CD4-positive, CD25-positive, alpha-beta regulatory T cell (primary cell): ENCODE results near the gene CCSAP. TPM values are rescaled to one million over a fixed set of nuclear protein-coding genes. Genes with fewer than 3 reads are reported as not detected.

Experiments used
- ATAC-seq, 2 donors: fragments of 150-1000 bp; cut with Tn5 transposase; one replicate each; pipeline ENCODE4 v1.10.0; 2021; ENCODE audit warnings: low read depth in 2 of 2, moderate number of reproducible peaks in 2 of 2, moderate library complexity in 1 of 2
- DNase-seq, 3 donors: peaks; one replicate each; pipeline versions ENCODE4 v3.0.0 to v3.0.0-alpha.2; 2012 to 2022; ENCODE audit warnings: mixed read lengths in 1 of 3
- H3K27ac ChIP-seq: one replicate; pipeline ENCODE4 v1.7.0; 2013; ENCODE audit warnings: mild to moderate bottlenecking, low read length; ENCODE audit not compliant: insufficient read depth, poor library complexity, severe bottlenecking
- H3K27me3 ChIP-seq: one replicate; pipeline ENCODE4 v1.7.0; 2013; ENCODE audit warnings: low read length; ENCODE audit not compliant: control insufficient read depth, insufficient read depth
- H3K36me3 ChIP-seq: one replicate; pipeline ENCODE4 v1.7.0; 2013; ENCODE audit warnings: mild to moderate bottlenecking, low read length, moderate library complexity; ENCODE audit not compliant: control insufficient read depth, insufficient read depth
- H3K4me1 ChIP-seq: 2 replicates; pipeline ENCODE4 v1.7.0; 2013; ENCODE audit warnings: mild to moderate bottlenecking, low read length; ENCODE audit not compliant: insufficient read depth, control insufficient read depth, poor library complexity, severe bottlenecking
- H3K4me3 ChIP-seq: one replicate; pipeline ENCODE4 v1.7.0; 2013; ENCODE audit warnings: low read depth, mild to moderate bottlenecking, low read length, moderate library complexity
- H3K9me3 ChIP-seq, 2 experiments: 1 replicate in 1 of 2; 2 replicates in 1 of 2; pipeline ENCODE4 v1.7.0; 2013; ENCODE audit warnings: low read length in 2 of 2, mild to moderate bottlenecking in 1 of 2, moderate library complexity in 1 of 2; ENCODE audit not compliant: control insufficient read depth in 2 of 2
- H3K27ac Mint-ChIP-seq, 3 donors: one replicate each; pipeline ENCODE4 v1.8.0; 2020 to 2022; ENCODE audit warnings: mild to moderate bottlenecking in 3 of 3, mixed read lengths in 3 of 3, moderate library complexity in 2 of 3
- H3K27me3 Mint-ChIP-seq: one replicate; pipeline ENCODE4 v1.8.0; 2022; ENCODE audit warnings: mild to moderate bottlenecking, mixed read lengths
- H3K36me3 Mint-ChIP-seq: one replicate; pipeline ENCODE4 v1.8.0; 2020; ENCODE audit warnings: mixed read lengths
- H3K4me1 Mint-ChIP-seq, 4 donors: one replicate each; pipeline ENCODE4 v1.8.0; 2020 to 2022; ENCODE audit warnings: mixed read lengths in 4 of 4, mild to moderate bottlenecking in 1 of 4
- H3K4me3 Mint-ChIP-seq, 4 donors: one replicate each; pipeline ENCODE4 v1.8.0; 2020 to 2022; ENCODE audit warnings: mild to moderate bottlenecking in 4 of 4, mixed read lengths in 4 of 4, moderate library complexity in 3 of 4
- H3K9me3 Mint-ChIP-seq, 7 donors: one replicate each; pipeline ENCODE4 v1.8.0; 2020 to 2022; ENCODE audit warnings: mixed read lengths in 7 of 7, mild to moderate bottlenecking in 3 of 7, moderate library complexity in 2 of 7
- polyA plus RNA-seq, 4 donors: library from polyadenylated mRNA; unstranded; fragments of 300-500 nt; fragmentation: Illumina TruSeq; gene quantifications; one replicate each; pipeline ENCODE4 v1.2.3, GENCODE V29; 2021
- total RNA-seq: library from RNA; stranded (reverse); gene quantifications from one replicate; pipeline ENCODE4 v1.2.3, GENCODE V29; 2022

Gene CCSAP
- total and polyA plus RNA-seq, 5 donors from 2014 or later: 1.5 to 8.9 (median 2.8) TPM

GRCh38 chr1:229283183-229283611 is 59.6 kb downstream of the CCSAP start:
- H3K9me3 Mint-ChIP-seq: peaks cover 0 to 3% (median 0%) of the 10 kb centered on the region in 7 donors
- Histone ChIP-seq H3K9me3 (no peaks in the 10 kb centered on the region), H3K4me1 (peaks cover 29% of the 10 kb centered on the region), H3K4me3 (no peak overlapping the region), H3K27ac (no peak overlapping the region), H3K27me3 (no peaks in the 10 kb centered on the region), H3K36me3 (peaks cover under 1% of the 10 kb centered on the region)
- H3K36me3 Mint-ChIP-seq: peaks cover 37% of the 10 kb centered on the region
- H3K4me1 Mint-ChIP-seq: peaks cover 41 to 77% (median 61%) of the 10 kb centered on the region in 4 donors
- no peak overlapping the region for H3K27ac Mint-ChIP-seq
- H3K27me3 Mint-ChIP-seq: no peaks in the 10 kb centered on the region
- no peak for DNase-seq
- peak overlapping the region in 1 of 4 donors; percentile 15 for H3K4me3 Mint-ChIP-seq
- no peak for ATAC-seq

- H3K4me3 ChIP-seq: no peak overlapping the region
- H3K27ac Mint-ChIP-seq: no peak overlapping the region
- DNase-seq (no peak), ATAC-seq (no peak)
- H3K9me3 ChIP-seq: no peaks in the 10 kb centered on the region
- H3K4me1 ChIP-seq: peaks cover 29% of the 10 kb centered on the region
- peaks cover 2% of the 10 kb centered on the region for H3K36me3 ChIP-seq
- H3K36me3 Mint-ChIP-seq: peaks cover 33% of the 10 kb centered on the region
- H3K27me3 ChIP-seq: no peaks in the 10 kb centered on the region
- peak overlapping the region in 1 of 4 donors; percentile 15 for H3K4me3 Mint-ChIP-seq
- H3K27ac ChIP-seq: no peak overlapping the region
- H3K27me3 Mint-ChIP-seq: no peaks in the 10 kb centered on the region
- H3K4me1 Mint-ChIP-seq: peaks cover 37 to 73% (median 59%) of the 10 kb centered on the region in 4 donors
- peaks cover 0 to 3% (median 0%) of the 10 kb centered on the region in 7 donors for H3K9me3 Mint-ChIP-seq
Measured at GRCh38 chr1:229282295-229282823, 60.5 kb downstream of the CCSAP start.

DNA sequence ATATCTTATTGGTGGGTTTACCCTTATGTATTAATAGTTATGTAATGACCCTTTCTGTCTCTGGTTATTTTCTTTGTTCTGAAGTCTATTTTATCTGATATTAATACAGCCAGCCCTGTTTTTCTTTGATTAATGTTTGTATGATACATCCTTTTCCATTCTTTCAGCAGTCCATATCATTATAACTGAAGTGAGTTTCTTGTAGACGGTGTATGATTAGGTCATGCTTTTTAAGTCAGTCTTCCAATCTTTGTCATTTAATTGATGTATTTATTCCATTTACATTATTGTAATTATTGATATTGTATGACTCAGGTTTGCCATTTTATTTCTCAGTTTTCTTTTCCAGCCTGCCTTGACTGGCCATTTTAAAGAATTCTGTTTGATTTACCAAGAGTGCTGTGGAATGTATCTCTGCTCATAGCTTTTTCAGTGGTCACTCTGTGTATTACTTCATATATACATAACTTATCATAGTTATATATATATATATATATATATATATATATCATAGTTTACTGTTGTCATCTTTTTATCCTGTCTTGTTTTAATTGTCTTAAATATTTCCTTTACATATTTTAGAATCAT is 61.4 kb downstream of the CCSAP start:
- Mint-ChIP-seq H3K27ac (no peak overlapping the region), H3K4me1 (peaks cover 31 to 65% (median 52%) of the 10 kb centered on the region in 4 donors), H3K9me3 (peaks cover 0 to 3% (median 0%) of the 10 kb centered on the region in 7 donors), H3K4me3 (peak overlapping the region in 2 of 4 donors; percentile 4 to 12), H3K36me3 (peaks cover 25% of the 10 kb centered on the region), H3K27me3 (no peaks in the 10 kb centered on the region)
- H3K27ac ChIP-seq: no peak overlapping the region
- DNase-seq (no peak), ATAC-seq (no peak)
- H3K27me3 ChIP-seq: no peaks in the 10 kb centered on the region
- no peaks in the 10 kb centered on the region for H3K9me3 ChIP-seq
- H3K4me1 ChIP-seq: peaks cover 22% of the 10 kb centered on the region
- H3K4me3 ChIP-seq: no peak overlapping the region
- peaks cover 2% of the 10 kb centered on the region for H3K36me3 ChIP-seq

- H3K27me3 ChIP-seq: no peaks in the 10 kb centered on the region
- H3K9me3 ChIP-seq: no peaks in the 10 kb centered on the region
- DNase-seq: peak in 1 of 3 donors; percentile 19
- Mint-ChIP-seq H3K9me3 (peaks cover 0 to 3% (median 0%) of the 10 kb centered on the region in 7 donors), H3K27ac (no peak overlapping the region), H3K4me1 (peaks cover 31 to 65% (median 50%) of the 10 kb centered on the region in 4 donors), H3K4me3 (no peak overlapping the region), H3K27me3 (no peaks in the 10 kb centered on the region), H3K36me3 (peaks cover 24% of the 10 kb centered on the region)
- H3K4me3 ChIP-seq: peak overlapping the region; percentile 29
- H3K36me3 ChIP-seq: peaks cover 2% of the 10 kb centered on the region
- no peak for ATAC-seq
- no peak overlapping the region for H3K27ac ChIP-seq
- H3K4me1 ChIP-seq: peaks cover 17% of the 10 kb centered on the region
Measured at GRCh38 chr1:229280921-229281320, 61.9 kb downstream of the CCSAP start.

DNA sequence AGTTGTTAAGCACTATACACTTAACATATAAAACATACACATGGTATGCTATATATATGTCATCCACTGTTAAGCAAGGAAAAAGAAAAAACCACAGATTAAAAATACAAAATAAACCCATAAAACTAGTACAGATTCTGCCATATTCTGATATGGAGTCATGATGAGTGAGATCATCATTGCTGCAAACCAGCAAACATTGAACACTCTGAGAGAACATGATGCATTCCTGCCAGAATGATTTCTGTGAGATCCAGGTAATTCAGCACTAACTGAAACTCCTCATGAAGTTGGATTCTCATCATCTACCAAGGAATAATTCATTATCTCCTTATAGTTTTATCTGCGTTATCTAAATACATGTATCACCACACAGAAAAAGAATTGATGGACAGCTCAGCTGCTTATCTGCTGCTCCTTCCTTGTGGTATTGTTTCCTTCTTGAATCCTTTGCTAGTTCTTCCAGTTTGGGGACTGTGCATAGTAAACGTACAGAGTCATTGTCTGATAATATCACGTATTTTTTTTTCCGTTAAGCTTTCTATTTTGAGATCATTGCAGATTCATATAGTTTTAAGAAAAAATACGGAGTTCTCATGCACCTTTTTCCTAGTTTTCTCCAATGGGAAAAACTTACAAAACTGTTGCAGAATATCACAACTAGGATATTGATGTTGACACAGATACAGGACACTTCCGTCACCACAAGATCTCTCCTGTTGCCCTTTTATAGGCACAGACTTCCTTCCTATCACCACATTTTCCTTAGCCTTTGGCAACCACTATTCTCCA is 62.6 kb downstream of the CCSAP start:
- H3K4me3 ChIP-seq: peak overlapping the region; percentile 29
- peaks cover 21% of the 10 kb centered on the region for H3K36me3 Mint-ChIP-seq
- peaks cover 2% of the 10 kb centered on the region for H3K36me3 ChIP-seq
- DNase-seq (no peak), ATAC-seq (no peak)
- no peaks in the 10 kb centered on the region for H3K27me3 Mint-ChIP-seq
- no peak overlapping the region for H3K27ac ChIP-seq
- H3K27me3 ChIP-seq: no peaks in the 10 kb centered on the region
- peak overlapping the region in 1 of 4 donors; percentile 6 for H3K4me3 Mint-ChIP-seq
- H3K9me3 Mint-ChIP-seq: peaks cover 0 to 3% (median 0%) of the 10 kb centered on the region in 7 donors
- no peaks in the 10 kb centered on the region for H3K9me3 ChIP-seq
- H3K4me1 Mint-ChIP-seq: peaks cover 28 to 63% (median 48%) of the 10 kb centered on the region in 4 donors
- H3K27ac Mint-ChIP-seq: no peak overlapping the region
- peaks cover 14% of the 10 kb centered on the region for H3K4me1 ChIP-seq

DNA sequence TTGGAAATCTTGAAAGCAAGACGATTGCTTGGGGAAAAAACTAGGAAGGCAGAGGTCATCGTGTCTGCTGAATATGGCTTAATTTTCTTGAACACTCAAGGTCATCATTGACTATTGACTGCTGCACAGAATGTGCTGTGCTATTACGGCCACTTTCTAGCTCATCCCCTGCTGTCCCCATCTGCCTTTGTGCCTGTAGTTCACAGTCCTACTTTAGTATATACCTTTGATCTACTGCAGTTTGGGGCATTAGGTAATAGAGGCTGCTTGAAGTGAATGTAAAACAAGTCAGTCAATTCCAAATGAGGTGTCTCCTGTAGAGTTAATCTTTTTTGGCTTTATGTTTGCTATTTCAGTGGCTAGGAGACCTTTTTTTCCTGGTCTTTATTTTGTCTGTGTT is 63.6 kb downstream of the CCSAP start:
- no peak overlapping the region for H3K27ac ChIP-seq
- H3K9me3 ChIP-seq: no peaks in the 10 kb centered on the region
- DNase-seq: no peak
- peaks cover 0 to 3% (median 0%) of the 10 kb centered on the region in 7 donors for H3K9me3 Mint-ChIP-seq
- no peak overlapping the region for H3K4me3 ChIP-seq
- ATAC-seq: no peak
- peaks cover 33 to 64% (median 48%) of the 10 kb centered on the region in 4 donors for H3K4me1 Mint-ChIP-seq
- no peaks in the 10 kb centered on the region for H3K27me3 Mint-ChIP-seq
- H3K36me3 ChIP-seq: peaks cover 2% of the 10 kb centered on the region
- peaks cover 21% of the 10 kb centered on the region for H3K36me3 Mint-ChIP-seq
- H3K4me3 Mint-ChIP-seq: no peak overlapping the region
- H3K27ac Mint-ChIP-seq: no peak overlapping the region
- H3K27me3 ChIP-seq: no peaks in the 10 kb centered on the region
- H3K4me1 ChIP-seq: peaks cover 11% of the 10 kb centered on the region

- Histone ChIP-seq H3K27me3 (no peaks in the 10 kb centered on the region), H3K4me3 (no peak overlapping the region), H3K36me3 (peaks cover 2% of the 10 kb centered on the region), H3K4me1 (peaks cover 17% of the 10 kb centered on the region), H3K27ac (no peak overlapping the region), H3K9me3 (no peaks in the 10 kb centered on the region)
- Mint-ChIP-seq H3K4me1 (peaks cover 34 to 62% (median 48%) of the 10 kb centered on the region in 4 donors), H3K27ac (no peak overlapping the region), H3K27me3 (no peaks in the 10 kb centered on the region), H3K9me3 (peaks cover 0 to 3% (median 0%) of the 10 kb centered on the region in 7 donors), H3K36me3 (peaks cover 21% of the 10 kb centered on the region), H3K4me3 (no peak overlapping the region)
- no peak for DNase-seq
- no peak for ATAC-seq
Measured at GRCh38 chr1:229278120-229278741, 64.6 kb downstream of the CCSAP start.
